GM23338 (cell line): Measurements from ENCODE around the gene EHF.

ENCODE experiments used
- CREB1 ChIP-seq: fragments of 250-450 bp; sonication (Bioruptor Pico); IDR thresholded peaks from 2 replicates; pipeline ENCODE4 v1.5.0; 2020; ENCODE audit warnings: low read depth, mild to moderate bottlenecking, moderate library complexity
- EZH2 ChIP-seq: fragments of 200-600 bp; sonication (generic); IDR thresholded peaks from one replicate; pipeline ENCODE4 v1.8.0; 2017; ENCODE audit warnings: antibody characterized with exemption, mild to moderate bottlenecking, low read depth; ENCODE audit not compliant: unreplicated experiment
- EZH2phosphoT487 ChIP-seq: fragments of 200-600 bp; sonication (generic); IDR thresholded peaks from one replicate; pipeline ENCODE4 v1.8.1; 2018; ENCODE audit warnings: antibody characterized with exemption; ENCODE audit not compliant: unreplicated experiment
- POLR2AphosphoS5 ChIP-seq: IDR thresholded peaks from 2 replicates; pipeline ENCODE4 v1.6.1; 2016; ENCODE audit warnings: antibody characterized with exemption, low read depth
- STAT1 ChIP-seq: IDR thresholded peaks from one replicate; pipeline ENCODE4 v1.6.1; 2016; ENCODE audit warnings: antibody characterized with exemption; ENCODE audit not compliant: unreplicated experiment
- ZNF114 ChIP-seq: fragments of 250-450 bp; sonication (Bioruptor Pico); IDR thresholded peaks from 2 replicates; pipeline ENCODE4 v1.5.0; 2020; ENCODE audit warnings: mild to moderate bottlenecking, moderate library complexity
- ZNF331 ChIP-seq: fragments of 250-450 bp; sonication (Bioruptor Pico); IDR thresholded peaks from 2 replicates; pipeline ENCODE4 v1.5.0; 2020; ENCODE audit warnings: low read depth, mild to moderate bottlenecking, moderate library complexity
- TF ChIP-seq, protein P1 (sequence below), 2 experiments: fragments of 200-600 bp in 1 of 2; sonication (generic) in 1 of 2; conservative IDR thresholded peaks; 2 replicates each; pipeline versions ENCODE4 v1.5.1 to v1.6.1; 2016 to 2017; ENCODE audit warnings: antibody characterized with exemption in 2 of 2, low read depth in 2 of 2, mild to moderate bottlenecking in 2 of 2, moderate library complexity in 1 of 2
- TF ChIP-seq, protein P2 (sequence below): IDR thresholded peaks from 2 replicates; pipeline ENCODE4 v1.6.1; 2016; ENCODE audit warnings: antibody characterized with exemption
- TF ChIP-seq, protein P3 (sequence below): IDR thresholded peaks from one replicate; pipeline ENCODE4 v1.6.1; 2018; ENCODE audit warnings: antibody characterized with exemption; ENCODE audit not compliant: unreplicated experiment

DNA sequence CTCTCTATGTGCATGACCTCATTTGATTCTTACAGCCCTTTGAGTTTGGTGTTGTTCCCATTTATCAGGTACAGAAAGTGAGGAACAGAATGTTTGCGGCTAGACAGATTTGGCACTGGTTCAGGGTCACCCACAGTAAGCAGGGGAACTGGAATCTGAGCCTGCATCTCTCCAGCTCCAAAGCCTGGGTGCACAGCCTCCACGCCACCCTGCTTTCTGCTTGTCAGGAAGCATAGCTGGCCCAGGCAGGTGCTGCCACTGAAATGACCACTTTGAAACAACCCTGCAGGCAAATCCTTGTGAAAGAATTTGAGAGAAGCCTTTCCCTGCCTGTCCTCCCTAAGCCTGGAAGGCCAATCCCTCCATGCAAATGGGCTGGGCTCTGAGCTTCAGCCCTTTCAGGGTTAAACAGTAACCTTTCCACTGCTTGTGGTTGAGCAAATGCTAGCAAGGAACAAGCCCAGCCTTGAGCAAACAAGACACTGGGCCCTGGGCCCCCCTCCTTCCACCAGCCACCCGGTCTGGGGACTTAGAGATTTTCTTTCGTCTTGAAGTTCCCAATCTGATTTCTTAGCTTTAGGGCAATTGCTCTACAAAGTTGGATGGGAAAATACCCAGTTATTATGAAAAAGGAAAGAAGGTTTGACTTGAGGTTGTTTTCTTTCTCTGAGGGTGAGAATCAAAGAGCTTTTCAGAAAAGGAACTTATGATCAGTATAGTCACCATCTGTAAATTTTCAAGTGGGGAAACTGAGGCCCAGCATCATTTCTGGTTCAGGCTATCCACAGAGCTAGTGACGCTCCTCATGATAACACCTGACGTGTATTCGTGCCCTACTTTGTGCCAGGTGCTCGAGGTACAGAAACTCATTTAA is 19.4 kb downstream of the EHF start:
- TF ChIP-seq, protein P1, sequence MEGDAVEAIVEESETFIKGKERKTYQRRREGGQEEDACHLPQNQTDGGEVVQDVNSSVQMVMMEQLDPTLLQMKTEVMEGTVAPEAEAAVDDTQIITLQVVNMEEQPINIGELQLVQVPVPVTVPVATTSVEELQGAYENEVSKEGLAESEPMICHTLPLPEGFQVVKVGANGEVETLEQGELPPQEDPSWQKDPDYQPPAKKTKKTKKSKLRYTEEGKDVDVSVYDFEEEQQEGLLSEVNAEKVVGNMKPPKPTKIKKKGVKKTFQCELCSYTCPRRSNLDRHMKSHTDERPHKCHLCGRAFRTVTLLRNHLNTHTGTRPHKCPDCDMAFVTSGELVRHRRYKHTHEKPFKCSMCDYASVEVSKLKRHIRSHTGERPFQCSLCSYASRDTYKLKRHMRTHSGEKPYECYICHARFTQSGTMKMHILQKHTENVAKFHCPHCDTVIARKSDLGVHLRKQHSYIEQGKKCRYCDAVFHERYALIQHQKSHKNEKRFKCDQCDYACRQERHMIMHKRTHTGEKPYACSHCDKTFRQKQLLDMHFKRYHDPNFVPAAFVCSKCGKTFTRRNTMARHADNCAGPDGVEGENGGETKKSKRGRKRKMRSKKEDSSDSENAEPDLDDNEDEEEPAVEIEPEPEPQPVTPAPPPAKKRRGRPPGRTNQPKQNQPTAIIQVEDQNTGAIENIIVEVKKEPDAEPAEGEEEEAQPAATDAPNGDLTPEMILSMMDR (conservative IDR thresholded peaks at IDR 0.05; ENCODE audit: low read depth in 2 of 2) = no peak
- TF ChIP-seq EZH2phosphoT487 (no peak), EZH2 (no peak), CREB1 (CRISPR knock-in tag) (no peak), ZNF114 (no peak), POLR2AphosphoS5 (no peak), STAT1 (no peak), ZNF331 (CRISPR knock-in tag) (no peak)
- TF ChIP-seq, protein P2, sequence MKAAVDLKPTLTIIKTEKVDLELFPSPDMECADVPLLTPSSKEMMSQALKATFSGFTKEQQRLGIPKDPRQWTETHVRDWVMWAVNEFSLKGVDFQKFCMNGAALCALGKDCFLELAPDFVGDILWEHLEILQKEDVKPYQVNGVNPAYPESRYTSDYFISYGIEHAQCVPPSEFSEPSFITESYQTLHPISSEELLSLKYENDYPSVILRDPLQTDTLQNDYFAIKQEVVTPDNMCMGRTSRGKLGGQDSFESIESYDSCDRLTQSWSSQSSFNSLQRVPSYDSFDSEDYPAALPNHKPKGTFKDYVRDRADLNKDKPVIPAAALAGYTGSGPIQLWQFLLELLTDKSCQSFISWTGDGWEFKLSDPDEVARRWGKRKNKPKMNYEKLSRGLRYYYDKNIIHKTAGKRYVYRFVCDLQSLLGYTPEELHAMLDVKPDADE = no peak
- TF ChIP-seq, protein P3, sequence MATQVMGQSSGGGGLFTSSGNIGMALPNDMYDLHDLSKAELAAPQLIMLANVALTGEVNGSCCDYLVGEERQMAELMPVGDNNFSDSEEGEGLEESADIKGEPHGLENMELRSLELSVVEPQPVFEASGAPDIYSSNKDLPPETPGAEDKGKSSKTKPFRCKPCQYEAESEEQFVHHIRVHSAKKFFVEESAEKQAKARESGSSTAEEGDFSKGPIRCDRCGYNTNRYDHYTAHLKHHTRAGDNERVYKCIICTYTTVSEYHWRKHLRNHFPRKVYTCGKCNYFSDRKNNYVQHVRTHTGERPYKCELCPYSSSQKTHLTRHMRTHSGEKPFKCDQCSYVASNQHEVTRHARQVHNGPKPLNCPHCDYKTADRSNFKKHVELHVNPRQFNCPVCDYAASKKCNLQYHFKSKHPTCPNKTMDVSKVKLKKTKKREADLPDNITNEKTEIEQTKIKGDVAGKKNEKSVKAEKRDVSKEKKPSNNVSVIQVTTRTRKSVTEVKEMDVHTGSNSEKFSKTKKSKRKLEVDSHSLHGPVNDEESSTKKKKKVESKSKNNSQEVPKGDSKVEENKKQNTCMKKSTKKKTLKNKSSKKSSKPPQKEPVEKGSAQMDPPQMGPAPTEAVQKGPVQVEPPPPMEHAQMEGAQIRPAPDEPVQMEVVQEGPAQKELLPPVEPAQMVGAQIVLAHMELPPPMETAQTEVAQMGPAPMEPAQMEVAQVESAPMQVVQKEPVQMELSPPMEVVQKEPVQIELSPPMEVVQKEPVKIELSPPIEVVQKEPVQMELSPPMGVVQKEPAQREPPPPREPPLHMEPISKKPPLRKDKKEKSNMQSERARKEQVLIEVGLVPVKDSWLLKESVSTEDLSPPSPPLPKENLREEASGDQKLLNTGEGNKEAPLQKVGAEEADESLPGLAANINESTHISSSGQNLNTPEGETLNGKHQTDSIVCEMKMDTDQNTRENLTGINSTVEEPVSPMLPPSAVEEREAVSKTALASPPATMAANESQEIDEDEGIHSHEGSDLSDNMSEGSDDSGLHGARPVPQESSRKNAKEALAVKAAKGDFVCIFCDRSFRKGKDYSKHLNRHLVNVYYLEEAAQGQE = no peak
